Neuron (in vitro differentiated cells): ENCODE results near the gene DNAJB13.

Experiments
- H2AFZ ChIP-seq: one replicate; pipeline ENCODE4 v1.6.1; 2013; ENCODE audit warnings: low read depth, mild to moderate bottlenecking, inconsistent platforms, low read length, moderate library complexity
- H3K27me3 ChIP-seq: one replicate; pipeline ENCODE4 v1.6.1; 2013; ENCODE audit warnings: low read length; ENCODE audit not compliant: insufficient read depth
- H3K36me3 ChIP-seq: one replicate; pipeline ENCODE4 v1.6.1; 2013; ENCODE audit warnings: low read length; ENCODE audit not compliant: insufficient read depth
- H3K4me1 ChIP-seq: one replicate; pipeline ENCODE4 v1.6.1; 2013; ENCODE audit warnings: low read length; ENCODE audit not compliant: insufficient read depth
- H3K4me3 ChIP-seq: 2 replicates; pipeline ENCODE4 v1.5.1; 2013; ENCODE audit warnings: mild to moderate bottlenecking, low read length, moderate library complexity
- H3K9me3 ChIP-seq: one replicate; pipeline ENCODE4 v1.6.1; 2013; ENCODE audit warnings: low read length

Gene DNAJB13

GRCh38 chr11:74011360-74012073, 60.7 kb downstream of the DNAJB13 start:
- no peak overlapping the region for H2AFZ ChIP-seq
- peaks cover 25% of the 10 kb centered on the region for H3K36me3 ChIP-seq
- no peaks in the 10 kb centered on the region for H3K9me3 ChIP-seq
- H3K27me3 ChIP-seq: no peaks in the 10 kb centered on the region
- H3K4me1 ChIP-seq: no peaks in the 10 kb centered on the region
- no peak overlapping the region for H3K4me3 ChIP-seq

- Histone ChIP-seq H2AFZ (no peak overlapping the region), H3K36me3 (peaks cover 30% of the 10 kb centered on the region), H3K4me3 (no peak overlapping the region), H3K27me3 (no peaks in the 10 kb centered on the region), H3K9me3 (no peaks in the 10 kb centered on the region), H3K4me1 (no peaks in the 10 kb centered on the region)
Measured at GRCh38 chr11:74012074-74012809, 61.4 kb downstream of the DNAJB13 start.

- H3K4me3 ChIP-seq: no peak overlapping the region
- no peaks in the 10 kb centered on the region for H3K4me1 ChIP-seq
- no peaks in the 10 kb centered on the region for H3K27me3 ChIP-seq
- peaks cover 36% of the 10 kb centered on the region for H3K36me3 ChIP-seq
- no peak overlapping the region for H2AFZ ChIP-seq
- H3K9me3 ChIP-seq: no peaks in the 10 kb centered on the region
Measured at GRCh38 chr11:74013141-74013540, 62.3 kb downstream of the DNAJB13 start.

GRCh38 chr11:74014880-74015279, 64.1 kb downstream of the DNAJB13 start:
- H3K36me3 ChIP-seq: peaks cover 36% of the 10 kb centered on the region
- H3K4me3 ChIP-seq: no peak overlapping the region
- H3K9me3 ChIP-seq: no peaks in the 10 kb centered on the region
- H3K27me3 ChIP-seq: no peaks in the 10 kb centered on the region
- no peak overlapping the region for H2AFZ ChIP-seq
- no peaks in the 10 kb centered on the region for H3K4me1 ChIP-seq

GRCh38 chr11:74015919-74016684, 65.3 kb downstream of the DNAJB13 start:
- Histone ChIP-seq H3K27me3 (no peaks in the 10 kb centered on the region), H3K4me3 (no peak overlapping the region), H3K4me1 (no peaks in the 10 kb centered on the region), H3K9me3 (no peaks in the 10 kb centered on the region), H2AFZ (no peak overlapping the region), H3K36me3 (peaks cover 45% of the 10 kb centered on the region)

- no peak overlapping the region for H3K4me3 ChIP-seq
- H3K4me1 ChIP-seq: no peaks in the 10 kb centered on the region
- H2AFZ ChIP-seq: no peak overlapping the region
- peaks cover 49% of the 10 kb centered on the region for H3K36me3 ChIP-seq
- no peaks in the 10 kb centered on the region for H3K9me3 ChIP-seq
- no peaks in the 10 kb centered on the region for H3K27me3 ChIP-seq
Measured at GRCh38 chr11:74017631-74018030, 66.8 kb downstream of the DNAJB13 start.

GRCh38 chr11:74018331-74019005, 67.6 kb downstream of the DNAJB13 start:
- Histone ChIP-seq H3K27me3 (no peaks in the 10 kb centered on the region), H3K4me3 (no peak overlapping the region), H2AFZ (no peak overlapping the region), H3K36me3 (peaks cover 44% of the 10 kb centered on the region), H3K4me1 (no peaks in the 10 kb centered on the region), H3K9me3 (no peaks in the 10 kb centered on the region)

GRCh38 chr11:74019104-74019738, 68.4 kb downstream of the DNAJB13 start:
- Histone ChIP-seq H2AFZ (no peak overlapping the region), H3K9me3 (no peaks in the 10 kb centered on the region), H3K36me3 (peaks cover 37% of the 10 kb centered on the region), H3K4me3 (no peak overlapping the region), H3K27me3 (no peaks in the 10 kb centered on the region), H3K4me1 (no peaks in the 10 kb centered on the region)

GRCh38 chr11:74019860-74020259, 69.0 kb downstream of the DNAJB13 start:
- Histone ChIP-seq H3K4me3 (no peak overlapping the region), H3K4me1 (no peaks in the 10 kb centered on the region), H2AFZ (no peak overlapping the region), H3K27me3 (no peaks in the 10 kb centered on the region), H3K36me3 (peaks cover 39% of the 10 kb centered on the region), H3K9me3 (no peaks in the 10 kb centered on the region)
